HepG2 (cell line): ENCODE measurements around the gene POC1B. TPM values are rescaled to one million over a fixed set of nuclear protein-coding genes. Genes with fewer than 3 reads are reported as not detected.

Experiments
- AHR ChIP-seq: IDR thresholded peaks from 2 replicates; pipeline ENCODE4 v1.6.1; 2018; ENCODE audit warnings: missing genetic modification reagents, missing compliant biosample characterization
- AKNA ChIP-seq: sonication (generic); formaldehyde crosslinking; IDR thresholded peaks from 2 replicates; pipeline ENCODE4 v1.4.0; 2020; ENCODE audit warnings: missing genetic modification reagents, borderline replicate concordance
- BCL6 ChIP-seq: IDR thresholded peaks from 2 replicates; pipeline ENCODE4 v1.6.1; 2016; ENCODE audit warnings: missing genetic modification reagents, missing compliant biosample characterization
- FOXP1 ChIP-seq, 2 experiments: fragments of 450-650 bp in 1 of 2; IDR thresholded peaks; 2 replicates each; pipeline ENCODE4 v1.6.1; 2017 to 2018; ENCODE audit warnings: antibody characterized with exemption in 1 of 2
- MAFF ChIP-seq: IDR thresholded peaks from 2 replicates; pipeline ENCODE4 v1.6.1; 2011; ENCODE audit warnings: low read depth, low read length, improper control_type of control experiment
- NRL ChIP-seq: sonication (generic); formaldehyde crosslinking; IDR thresholded peaks from 2 replicates; pipeline ENCODE4 v1.5.0; 2020; ENCODE audit warnings: missing genetic modification reagents, mild to moderate bottlenecking, moderate library complexity, borderline replicate concordance
- PBX3 ChIP-seq: sonication (generic); formaldehyde crosslinking; IDR thresholded peaks from 2 replicates; pipeline ENCODE4 v1.8.1; 2023; ENCODE audit warnings: missing genetic modification reagents, inconsistent platforms, borderline replicate concordance
- SRSF1 ChIP-seq: fragments of 200-400 bp; formaldehyde crosslinking; optimal IDR thresholded peaks from 2 replicates; pipeline ENCODE3; 2017; ENCODE audit warnings: mild to moderate bottlenecking, low read depth, low read length, moderate library complexity
- TEF ChIP-seq: sonication (generic); formaldehyde crosslinking; IDR thresholded peaks from 2 replicates; pipeline ENCODE4 v1.5.0; 2020; ENCODE audit warnings: missing genetic modification reagents
- TFAP4 ChIP-seq: sonication (generic); IDR thresholded peaks from 2 replicates; pipeline ENCODE4 v1.6.1; 2016; ENCODE audit warnings: low read depth, borderline replicate concordance
- ZBTB4 ChIP-seq: sonication (generic); formaldehyde crosslinking; IDR thresholded peaks from 2 replicates; pipeline ENCODE4 v1.4.0; 2020; ENCODE audit warnings: missing genetic modification reagents, mild to moderate bottlenecking, borderline replicate concordance
- ZNF230 ChIP-seq: sonication (generic); formaldehyde crosslinking; IDR thresholded peaks from 2 replicates; pipeline ENCODE4 v1.4.0; 2020; ENCODE audit warnings: mild to moderate bottlenecking, missing genetic modification reagents
- ZNF556 ChIP-seq: sonication (generic); formaldehyde crosslinking; IDR thresholded peaks from 2 replicates; pipeline ENCODE4 v1.4.0; 2020; ENCODE audit warnings: mild to moderate bottlenecking, missing genetic modification reagents, borderline replicate concordance
- ZNF562 ChIP-seq: sonication (generic); formaldehyde crosslinking; IDR thresholded peaks from 2 replicates; pipeline ENCODE4 v1.8.0; 2022; ENCODE audit warnings: missing genetic modification reagents, borderline replicate concordance
- ZNF691 ChIP-seq: sonication (generic); formaldehyde crosslinking; IDR thresholded peaks from 2 replicates; pipeline ENCODE4 v1.4.0; 2020; ENCODE audit warnings: missing genetic modification reagents, low read depth, mild to moderate bottlenecking, borderline replicate concordance
- ZNF773 ChIP-seq: sonication (generic); formaldehyde crosslinking; IDR thresholded peaks from 2 replicates; pipeline ENCODE4 v1.4.0; 2020; ENCODE audit warnings: missing genetic modification reagents, borderline replicate concordance
- ZSCAN25 ChIP-seq: sonication (generic); formaldehyde crosslinking; IDR thresholded peaks from 2 replicates; pipeline ENCODE4 v1.8.0; 2022; ENCODE audit warnings: mild to moderate bottlenecking, missing genetic modification reagents
- polyA plus RNA-seq, 8 experiments: library from polyadenylated mRNA; depleted of rRNA in 3 of 8; stranded (reverse) in 7 of 8; unstranded in 1 of 8; fragments of >200 nt; fragmentation: Illumina TruSeq in 4 of 8; extraction: Trizol in 4 of 8; gene quantifications; 2 replicates each; pipeline versions ENCODE4 v1.2.1 to v1.2.3, GENCODE V29; 2011 to 2016; ENCODE audit warnings: low read depth in 4 of 8, missing spikeins in 1 of 8, mixed read lengths in 1 of 8; ENCODE audit not compliant: insufficient read depth in 1 of 8
- total RNA-seq, 5 experiments: library from RNA; depleted of rRNA; stranded (reverse); fragments of >200 nt; fragmentation: Illumina TruSeq; extraction: Trizol; gene quantifications; 2 replicates each; pipeline ENCODE4 v1.2.3, GENCODE V29; 2016; ENCODE audit warnings: low read depth in 1 of 5

The POC1B gene
- total and polyA plus RNA-seq, 2 of the 13 experiments (the other 11 are each of a cell fraction or from before 2014, with no cell fraction given), result 9.3 to 11.0 TPM

- TF ChIP-seq SRSF1 (no peak), ZNF556 (CRISPR knock-in tag) (no peak), AKNA (no peak), TEF (CRISPR knock-in tag) (no peak), ZSCAN25 (CRISPR knock-in tag) (no peak), AHR (no peak), ZNF773 (CRISPR knock-in tag) (no peak), ZNF562 (no peak), NRL (CRISPR knock-in tag) (no peak), MAFF (no peak), PBX3 (CRISPR knock-in tag) (no peak), ZNF230 (CRISPR knock-in tag) (no peak), BCL6 (peak; percentile 51), FOXP1 (IDR thresholded peaks at IDR 0.05) (no peak), FOXP1 (CRISPR knock-in tag; IDR thresholded peaks at IDR 0.05) (peak; percentile 31; the same call in 1 of the 2 replicates), ZNF691 (CRISPR knock-in tag) (no peak), TFAP4 (peak; percentile 44; the same call in 1 of the 2 replicates), ZBTB4 (CRISPR knock-in tag) (no peak)
These were observed 146.6 kb downstream of the POC1B start (continued) for GRCh38 chr12:89379148-89379838.
